Endothelial cell of umbilical vein (primary cell): ENCODE data around the gene PRX. TPM values are rescaled to one million over a fixed set of nuclear protein-coding genes. Genes with fewer than 3 reads are reported as not detected.

ENCODE experiments used
- BruUV-seq: library from RNA; stranded (reverse); fragments of 400-500 nt; replicated peaks from 2 replicates; lab custom pipeline; 2021; lab: Mats Ljungman, UMichigan
- CTCF ChIA-PET: fragments of 300-600, 350-600 bp; sonication (Branson Sonifier 250); formaldehyde crosslinking; loops from one replicate; lab custom pipeline; 2021; ENCODE audit warnings: antibody characterized with exemption, inconsistent platforms; lab: Charles Lee
- POLR2A ChIA-PET: fragments of 300-600, 350-600 bp; sonication (Branson Sonifier 250); formaldehyde crosslinking; loops from one replicate; lab custom pipeline; 2021; ENCODE audit warnings: antibody characterized with exemption, inconsistent platforms; lab: Charles Lee
- DNase-seq: peaks from one replicate; pipeline ENCODE4 v3.0.0-alpha.2; 2011; ENCODE audit warnings: low read depth, low spot score
- FAIRE-seq: peaks from 2 replicates; lab custom pipeline; 2011; peaks lifted over from hg19 to GRCh38; lab: Jason Lieb, UNC
- H2AFZ ChIP-seq: 2 replicates; pipeline ENCODE4 v1.6.0; 2012; ENCODE audit warnings: low read depth, low read length, control low read depth, inconsistent platforms
- H3K27ac ChIP-seq: 2 replicates; pipeline ENCODE4 v1.5.1; 2011; ENCODE audit warnings: low read depth, mild to moderate bottlenecking, control low read depth, low read length, moderate library complexity; ENCODE audit not compliant: insufficient read depth
- H3K27me3 ChIP-seq, 2 experiments: 2 replicates each; pipeline versions ENCODE4 v1.6.0 to v1.6.1; 2011; ENCODE audit warnings: low read length in 2 of 2, mixed read lengths in 1 of 2; ENCODE audit not compliant: control insufficient read depth in 2 of 2, insufficient read depth in 2 of 2
- H3K36me3 ChIP-seq, 2 experiments: 2 replicates in 1 of 2; 3 replicates in 1 of 2; pipeline ENCODE4 v1.5.1; 2011; ENCODE audit warnings: low read length in 2 of 2, mild to moderate bottlenecking in 1 of 2, moderate library complexity in 1 of 2; ENCODE audit not compliant: control insufficient read depth in 2 of 2, insufficient read depth in 2 of 2; ENCODE audit errors: extremely low read depth in 1 of 2
- H3K4me1 ChIP-seq: 3 replicates; pipeline ENCODE4 v1.5.1; 2011; ENCODE audit warnings: mild to moderate bottlenecking, low read length; ENCODE audit not compliant: control insufficient read depth, insufficient read depth; ENCODE audit errors: extremely low read depth
- H3K4me2 ChIP-seq: 2 replicates; pipeline ENCODE4 v1.6.1; 2011; ENCODE audit warnings: low read length, control low read depth, mixed read lengths; ENCODE audit not compliant: insufficient read depth
- H3K4me3 ChIP-seq, 3 experiments: fragments of 200-600 bp in 1 of 3; sonication (generic), shearing (Covaris generic) in 1 of 3; replicated peaks in 1 of 3; 2 replicates each; pipeline ENCODE4 v1.5.1; 2011 to 2016; ENCODE audit warnings: control low read depth in 3 of 3, low read length in 3 of 3, mild to moderate bottlenecking in 2 of 3, inconsistent platforms in 1 of 3, low read depth in 1 of 3, moderate library complexity in 1 of 3; ENCODE audit not compliant: insufficient read depth in 1 of 3
- H3K79me2 ChIP-seq: 2 replicates; pipeline ENCODE4 v1.6.0; 2012; ENCODE audit warnings: low read length, inconsistent platforms; ENCODE audit not compliant: control insufficient read depth, insufficient read depth
- H3K9ac ChIP-seq: replicated peaks from 2 replicates; pipeline ENCODE3; 2011; ENCODE audit warnings: low read length, control low read depth; ENCODE audit not compliant: insufficient read depth; ENCODE audit errors: extremely low read depth
- H3K9me1 ChIP-seq: replicated peaks from 3 replicates; pipeline ENCODE4 v1.6.0; 2011; ENCODE audit warnings: mild to moderate bottlenecking, low read length; ENCODE audit not compliant: control insufficient read depth, insufficient read depth; ENCODE audit errors: extremely low read depth
- H3K9me3 ChIP-seq: replicated peaks from 2 replicates; pipeline ENCODE4 v1.5.1; 2012; ENCODE audit warnings: low read length, inconsistent platforms; ENCODE audit not compliant: control insufficient read depth, insufficient read depth
- H4K20me1 ChIP-seq: replicated peaks from 2 replicates; pipeline ENCODE3; 2011; ENCODE audit warnings: mild to moderate bottlenecking, low read length; ENCODE audit not compliant: control insufficient read depth, insufficient read depth; ENCODE audit errors: extremely low read depth
- CTCF ChIP-seq, 2 donors: IDR thresholded peaks; 1 replicate in 1 of 2; 2 replicates in 1 of 2; pipeline ENCODE4 v1.5.1; 2011; ENCODE audit warnings: low read length in 2 of 2, mild to moderate bottlenecking in 2 of 2, moderate library complexity in 2 of 2, control low read depth in 1 of 2, inconsistent platforms in 1 of 2, low read depth in 1 of 2; ENCODE audit not compliant: insufficient read depth in 1 of 2; ENCODE audit errors: extremely low read depth in 1 of 2
- EZH2 ChIP-seq: IDR thresholded peaks from 2 replicates; pipeline ENCODE4 v1.6.1; 2012; ENCODE audit warnings: borderline replicate concordance, low read depth, mild to moderate bottlenecking, moderate library complexity, low read length, inconsistent platforms; ENCODE audit not compliant: severe bottlenecking
- FOS ChIP-seq: IDR thresholded peaks from 2 replicates; pipeline ENCODE4 v1.6.1; 2011; ENCODE audit warnings: mild to moderate bottlenecking, low read length, moderate library complexity, borderline replicate concordance; ENCODE audit not compliant: insufficient read depth
- GATA2 ChIP-seq: IDR thresholded peaks from 2 replicates; pipeline ENCODE4 v1.7.0; 2011; ENCODE audit warnings: low read depth, mild to moderate bottlenecking, moderate library complexity, mixed read lengths, low read length; ENCODE audit not compliant: insufficient read length, insufficient read depth
- JUN ChIP-seq: IDR thresholded peaks from 2 replicates; pipeline ENCODE4 v1.6.1; 2011; ENCODE audit warnings: borderline replicate concordance, low read depth; ENCODE audit not compliant: insufficient read length, insufficient read depth
- MYC ChIP-seq: IDR thresholded peaks from one replicate; pipeline ENCODE4 v1.6.1; 2011; ENCODE audit warnings: mild to moderate bottlenecking, low read depth, low read length
- POLR2A ChIP-seq: IDR thresholded peaks from 2 replicates; pipeline ENCODE4 v1.6.1; 2012; ENCODE audit warnings: low read depth, mild to moderate bottlenecking, control low read depth, low read length
- POLR2AphosphoS5 ChIP-seq: IDR thresholded peaks from 2 replicates; pipeline ENCODE4 v1.6.1; 2012; ENCODE audit warnings: low read depth, mild to moderate bottlenecking, control low read depth, low read length, moderate library complexity; ENCODE audit not compliant: insufficient read depth
- dilution Hi-C: fragments of 300-500 bp; cut with MboI; formaldehyde crosslinking; loops from one replicate; pipeline ENCODE4 v1.15.0; 2019; ENCODE audit warnings: low sequenced_read_pairs; ENCODE audit not compliant: extremely low pct_ligation_motif_present
- intact Hi-C: fragments of 100-400 bp; cut with micrococcal nuclease; formaldehyde crosslinking; loops from one replicate; pipeline ENCODE4 v1.10.0; 2022
- polyA plus RNA-seq, 4 experiments: library from polyadenylated mRNA; depleted of rRNA in 3 of 4; stranded (reverse) in 3 of 4; unstranded in 1 of 4; fragments of >200 nt; gene quantifications; 2 replicates each; pipeline versions ENCODE4 v1.2.1 to v1.2.3, GENCODE V29; 2011 to 2012; ENCODE audit warnings: missing spikeins in 1 of 4
- total RNA-seq: library from RNA; stranded (reverse); gene quantifications from 2 replicates; pipeline ENCODE4 v1.2.3, GENCODE V29; 2021

Gene PRX
- total and polyA plus RNA-seq, 2 donors (not counting 3 experiments of a cell fraction or from before 2014, with no cell fraction given) = 0.80 to 1.3 TPM

- no peak for TF ChIP-seq FOS
- no peak for TF ChIP-seq POLR2AphosphoS5
- no peak for TF ChIP-seq CTCF (IDR thresholded peaks at IDR 0.05; ENCODE audit: extremely low read depth in 1 of 2, insufficient read depth in 1 of 2, low read depth in 1 of 2, low read length in 2 of 2)
- TF ChIP-seq GATA2 = no peak
- no peak for TF ChIP-seq JUN
- TF ChIP-seq MYC = no peak
- no peak for TF ChIP-seq POLR2A
- no peak for TF ChIP-seq EZH2
- Histone ChIP-seq H3K79me2 (peaks cover 30% of the 10 kb centered on the region), H3K9me1 (no peaks in the 10 kb centered on the region), H3K4me2 (peak overlapping the region; percentile 68), H3K27me3 (no peaks in the 10 kb centered on the region), H3K27ac (peak overlapping the region; percentile 75), H3K36me3 (peaks cover 8 to 9% of the 10 kb centered on the region in 2 experiments), H3K9me3 (no peaks in the 10 kb centered on the region), H3K4me1 (peaks cover 27% of the 10 kb centered on the region), H2AFZ (peak overlapping the region; percentile 17), H3K4me3 (peak overlapping the region in 2 of 3 experiments; percentile 22 to 54), H3K9ac (peak overlapping the region; percentile 46), H4K20me1 (no peaks in the 10 kb centered on the region)
- DNase-seq = no peak
- ChIA-PET CTCF (interaction anchor here (0.6 to 3.7 kb wide), 28 partner anchors 9 to 214 kb away, joined by 3 to 43 read pairs (median 5); partner anchors contain the start of genes BLVRB, C19orf47, PLD3 and SERTAD3), POLR2A (interaction anchor here (0.9 to 1.9 kb wide), 4 partner anchors 13 to 115 kb away, joined by 3 to 15 read pairs (median 4); no protein-coding TSS in a partner anchor)
- intact Hi-C loops = loop anchor here (2.0 to 5.0 kb wide), 2 partner anchors 73 to 178 kb away; partner anchors contain the start of genes C19orf47 and PLD3
- BruUV-seq = no TSS peak
- FAIRE-seq = no peak
- dilution Hi-C loops = no loop called here
These were observed 7.2 kb upstream of the PRX start for GRCh38 chr19:40420451-40420765.
